GM21447 (cell line): ENCODE results near the gene RPIA.

Experiments used
- ATAC-seq: cut with Tn5 transposase; IDR thresholded peaks from one replicate; pipeline ENCODE4 v1.9.1; 2021; ENCODE audit not compliant: unreplicated experiment

RPIA gene

GRCh38 chr2:88683160-88684021 is 8.1 kb upstream of the RPIA start:
- ATAC-seq, result no peak

- ATAC-seq, result no peak
Observed at GRCh38 chr2:88684519-88684918, 7.0 kb upstream of the RPIA start.

DNA sequence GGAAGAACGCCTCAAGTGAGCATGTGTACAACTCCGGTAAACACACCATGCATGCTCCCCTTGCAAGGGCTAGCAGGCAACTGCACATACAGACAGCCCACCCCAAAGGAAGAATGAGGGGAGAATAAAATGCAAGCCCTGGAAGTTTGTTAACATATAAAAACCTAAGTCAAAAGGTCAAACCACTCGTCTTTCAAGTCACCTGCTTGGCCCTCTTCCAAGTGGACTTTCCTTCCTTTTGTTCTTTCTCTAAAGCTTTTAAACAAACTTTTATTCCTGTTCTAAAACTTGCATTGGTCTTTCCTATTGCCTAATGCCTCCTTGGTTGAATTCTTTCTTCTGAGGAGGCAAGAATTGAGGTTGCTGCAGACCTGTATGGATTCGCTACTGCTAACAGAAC is 5.2 kb upstream of the RPIA start:
- no peak for ATAC-seq

GRCh38 chr2:88687384-88687783 is 4.1 kb upstream of the RPIA start:
- ATAC-seq, result no peak

GRCh38 chr2:88690591-88691338 is 708 bp upstream of the RPIA start:
- peak; percentile 20 for ATAC-seq

DNA sequence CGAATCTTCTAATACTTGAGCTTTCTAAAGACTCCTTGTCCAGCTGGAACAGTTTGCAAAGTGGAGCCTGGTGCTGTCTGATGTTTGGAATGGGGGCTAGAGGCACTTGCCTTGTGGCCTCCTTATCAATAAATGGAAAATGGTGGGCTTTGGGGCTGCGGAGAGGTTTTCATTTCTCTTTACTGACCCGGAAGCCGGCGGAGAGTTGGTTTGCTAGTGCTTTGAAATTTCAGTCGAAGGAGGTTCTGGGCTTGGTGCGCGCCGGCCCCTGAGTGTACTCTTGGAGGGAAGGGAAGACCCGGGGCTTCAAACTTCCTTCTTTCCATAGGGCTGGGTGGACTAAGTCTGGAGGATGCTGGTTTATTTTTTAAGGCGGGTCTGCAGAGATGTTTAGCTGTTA is 714 bp downstream of the RPIA start:
- peak; percentile 7 for ATAC-seq

GRCh38 chr2:88693911-88694414 is 2.5 kb downstream of the RPIA start:
- ATAC-seq, result no peak

DNA sequence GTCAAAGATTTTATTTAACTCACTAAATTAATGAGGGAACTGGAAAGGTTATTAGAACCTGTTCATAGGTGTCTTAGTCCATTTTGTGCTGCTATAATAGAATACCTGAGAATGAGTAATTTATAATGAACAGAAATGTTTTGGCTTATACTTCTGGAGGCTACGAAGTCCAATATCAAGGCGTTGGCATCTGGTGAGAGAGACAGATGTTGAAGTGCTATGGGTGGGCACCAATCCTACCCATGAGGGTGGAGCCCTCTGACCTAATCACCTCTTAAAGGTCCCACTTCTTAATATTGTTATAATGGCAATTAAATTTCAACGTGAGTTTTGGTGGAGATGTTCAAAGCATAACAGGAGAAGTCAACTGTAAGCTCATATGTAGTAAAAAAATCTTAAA is 5.1 kb downstream of the RPIA start:
- no peak for ATAC-seq

- no peak for ATAC-seq
Observed at GRCh38 chr2:88697370-88698026, 6.0 kb downstream of the RPIA start.

- no peak for ATAC-seq
Observed at GRCh38 chr2:88698027-88698413, 6.5 kb downstream of the RPIA start.

GRCh38 chr2:88698498-88699233 is 7.2 kb downstream of the RPIA start:
- ATAC-seq, result no peak

DNA sequence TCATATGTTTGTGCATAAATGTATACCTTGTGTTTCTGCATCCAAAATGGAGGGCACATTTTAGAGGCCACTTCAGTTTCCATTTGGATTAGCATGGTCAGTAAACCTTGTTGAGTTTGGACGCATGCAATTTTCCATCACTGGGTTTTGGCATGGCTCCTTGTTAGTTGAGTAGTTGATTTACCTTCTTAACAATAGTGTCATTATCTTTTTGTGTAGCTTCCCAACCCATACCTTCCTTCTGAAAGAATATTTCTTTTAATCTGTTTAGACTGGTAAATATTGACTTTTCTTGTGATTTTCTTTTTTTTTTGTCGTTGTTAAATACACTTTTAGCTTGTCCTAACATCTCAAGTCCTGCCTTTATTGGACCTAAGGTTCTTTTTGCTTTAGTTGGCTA is 15.5 kb downstream of the RPIA start:
- no peak for ATAC-seq

DNA sequence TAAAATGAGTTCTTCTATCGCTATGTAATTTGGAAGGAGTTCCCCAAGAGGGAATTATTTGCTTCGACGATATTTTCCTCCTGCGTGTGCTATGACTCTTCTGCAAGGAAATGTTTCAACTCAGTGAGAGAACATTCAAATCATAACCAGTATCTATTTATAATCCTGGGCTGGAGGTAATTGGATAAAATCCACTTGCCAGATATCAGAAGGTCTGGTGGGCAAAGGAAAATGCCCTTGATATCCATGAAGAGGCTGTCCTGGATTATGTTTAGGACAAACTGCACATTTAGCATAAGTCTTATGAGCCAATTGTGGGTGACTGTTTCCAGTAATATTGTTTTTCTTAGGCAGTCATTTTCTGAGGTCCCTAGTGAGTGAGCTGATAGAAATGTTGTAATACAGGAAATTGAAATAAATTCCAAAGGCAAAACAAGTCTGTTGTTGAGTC is 17.7 kb downstream of the RPIA start:
- ATAC-seq, result no peak

GRCh38 chr2:88711289-88711688 is 19.8 kb downstream of the RPIA start:
- no peak for ATAC-seq

DNA sequence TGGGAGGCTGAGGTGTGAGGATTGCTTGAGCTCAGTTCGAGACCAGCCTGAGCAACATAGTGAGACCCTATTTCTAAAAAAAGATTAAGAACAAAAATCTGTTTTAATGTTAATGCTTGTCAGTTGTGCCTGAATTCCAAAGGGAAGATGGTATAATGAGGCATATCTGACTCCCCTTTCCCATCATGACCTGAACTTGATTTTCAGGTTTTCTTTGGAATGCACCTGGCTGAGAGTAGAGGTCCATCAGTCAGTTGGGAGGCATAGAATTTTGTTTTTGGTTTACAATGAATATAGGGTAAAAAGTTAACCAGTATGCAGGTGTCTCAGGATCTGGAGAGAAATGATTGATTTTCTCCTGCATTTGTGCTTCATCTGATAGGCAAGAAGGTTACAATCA is 20.4 kb downstream of the RPIA start:
- ATAC-seq, result no peak

DNA sequence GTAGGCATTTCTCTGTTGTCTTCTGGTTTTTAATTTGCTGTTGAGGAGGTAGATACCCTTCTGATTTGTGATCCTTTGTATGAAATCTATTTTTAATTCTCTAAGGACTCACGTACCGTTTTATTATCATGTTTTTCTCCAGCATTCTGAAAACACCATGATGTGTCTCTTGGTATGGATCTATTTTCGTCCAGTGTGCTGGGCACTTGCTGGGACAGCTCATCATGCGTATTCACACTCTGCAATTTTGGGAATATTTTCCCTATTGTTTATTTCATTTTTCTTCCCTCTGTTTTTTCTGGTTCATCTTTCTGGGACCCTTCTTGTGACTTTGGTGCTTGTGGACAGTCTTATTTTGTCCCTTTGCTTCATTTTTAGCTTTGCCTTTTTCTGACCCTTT is 21.9 kb downstream of the RPIA start:
- no peak for ATAC-seq

DNA sequence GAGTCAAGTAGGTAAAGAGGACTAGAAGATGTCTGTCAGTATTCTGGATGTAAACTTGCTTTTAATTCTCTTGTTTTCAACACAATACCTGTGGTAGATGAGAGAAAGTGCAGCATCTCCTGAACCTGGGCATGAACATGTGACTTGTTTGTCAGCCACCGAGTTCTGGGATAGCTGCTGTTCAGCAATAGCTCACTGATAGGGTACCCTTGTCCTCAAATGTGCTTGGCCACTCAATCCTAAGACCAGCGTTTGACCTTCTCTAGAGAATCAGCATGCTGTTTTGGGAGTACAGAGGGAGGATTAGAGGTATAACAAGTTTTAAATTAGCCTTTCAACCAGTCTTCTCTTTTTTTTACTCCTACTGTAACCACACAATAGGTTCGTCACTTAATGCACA is 23.2 kb downstream of the RPIA start:
- no peak for ATAC-seq

GRCh38 chr2:88720399-88720798 is 28.9 kb downstream of the RPIA start:
- ATAC-seq, result no peak

- no peak for ATAC-seq
Observed at GRCh38 chr2:88721268-88721667, 29.8 kb downstream of the RPIA start.

- ATAC-seq, result no peak
Observed at GRCh38 chr2:88724643-88725332, 33.3 kb downstream of the RPIA start.
